Thoracic aorta (tissue), 2 donors: ENCODE measurements around the gene FREY1. TPM values are rescaled to one million over a fixed set of nuclear protein-coding genes. Genes with fewer than 3 reads are reported as not detected.

Experiments
- ATAC-seq: fragments of 150-250 bp; one replicate; pipeline ENCODE4 v1.8.0; 2017; ENCODE audit warnings: low read depth; ENCODE audit not compliant: insufficient number of reproducible peaks, low FRiP score
- DNase-seq: peaks from one replicate; pipeline ENCODE4 v3.0.0-alpha.2; 2020; ENCODE audit warnings: low spot score
- H3K27ac ChIP-seq, 2 donors: fragments of 200-600 bp; sonication (generic); 1 replicate in 1 of 2; 2 replicates in 1 of 2; pipeline ENCODE4 v1.5.1; 2016; ENCODE audit warnings: mild to moderate bottlenecking in 2 of 2, moderate library complexity in 2 of 2
- H3K27me3 ChIP-seq: fragments of 200-600 bp; sonication (generic); replicated peaks from 2 replicates; pipeline ENCODE4 v1.6.0; 2016; ENCODE audit warnings: mild to moderate bottlenecking; ENCODE audit not compliant: insufficient read depth
- H3K36me3 ChIP-seq: fragments of 200-600 bp; sonication (generic); one replicate; pipeline ENCODE4 v1.5.1; 2016
- H3K4me1 ChIP-seq, 2 donors: fragments of 200-600 bp; sonication (generic); 1 replicate in 1 of 2; 2 replicates in 1 of 2; pipeline versions ENCODE4 v1.5.1 to v1.6.0; 2016; ENCODE audit warnings: low read depth in 2 of 2, mild to moderate bottlenecking in 1 of 2; ENCODE audit not compliant: control insufficient read depth in 1 of 2
- H3K4me3 ChIP-seq: fragments of 200-600 bp; sonication (generic); 2 replicates; pipeline ENCODE4 v1.5.1; 2016; ENCODE audit warnings: mild to moderate bottlenecking
- H3K9me3 ChIP-seq: fragments of 200-600 bp; sonication (generic); 2 replicates; pipeline ENCODE4 v1.5.1; 2016
- total RNA-seq, 2 donors: library from RNA; depleted of rRNA; stranded (reverse); fragments of >200 nt; gene quantifications; one replicate each; pipeline versions ENCODE4 v1.1.0 to v1.2.3, GENCODE V29; 2016
- TF ChIP-seq, protein P1 (sequence below): fragments of 200-600 bp; sonication (generic); IDR thresholded peaks from one replicate; pipeline ENCODE4 v1.5.1; 2019; ENCODE audit warnings: antibody characterized with exemption

The FREY1 gene
- total RNA-seq, 2 donors from 2014 or later = 9.0 TPM; not detected in 1

- H3K27ac ChIP-seq = no peak overlapping the region
- DNase-seq = no peak
- H3K4me3 ChIP-seq = no peak overlapping the region
- TF ChIP-seq, protein P1, sequence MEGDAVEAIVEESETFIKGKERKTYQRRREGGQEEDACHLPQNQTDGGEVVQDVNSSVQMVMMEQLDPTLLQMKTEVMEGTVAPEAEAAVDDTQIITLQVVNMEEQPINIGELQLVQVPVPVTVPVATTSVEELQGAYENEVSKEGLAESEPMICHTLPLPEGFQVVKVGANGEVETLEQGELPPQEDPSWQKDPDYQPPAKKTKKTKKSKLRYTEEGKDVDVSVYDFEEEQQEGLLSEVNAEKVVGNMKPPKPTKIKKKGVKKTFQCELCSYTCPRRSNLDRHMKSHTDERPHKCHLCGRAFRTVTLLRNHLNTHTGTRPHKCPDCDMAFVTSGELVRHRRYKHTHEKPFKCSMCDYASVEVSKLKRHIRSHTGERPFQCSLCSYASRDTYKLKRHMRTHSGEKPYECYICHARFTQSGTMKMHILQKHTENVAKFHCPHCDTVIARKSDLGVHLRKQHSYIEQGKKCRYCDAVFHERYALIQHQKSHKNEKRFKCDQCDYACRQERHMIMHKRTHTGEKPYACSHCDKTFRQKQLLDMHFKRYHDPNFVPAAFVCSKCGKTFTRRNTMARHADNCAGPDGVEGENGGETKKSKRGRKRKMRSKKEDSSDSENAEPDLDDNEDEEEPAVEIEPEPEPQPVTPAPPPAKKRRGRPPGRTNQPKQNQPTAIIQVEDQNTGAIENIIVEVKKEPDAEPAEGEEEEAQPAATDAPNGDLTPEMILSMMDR = no peak
- ATAC-seq = no peak
- no peaks in the 10 kb centered on the region for H3K27me3 ChIP-seq
- no peaks in the 10 kb centered on the region for H3K36me3 ChIP-seq
- H3K9me3 ChIP-seq = no peaks in the 10 kb centered on the region
- H3K4me1 ChIP-seq = peaks cover 6 to 9% of the 10 kb centered on the region in 2 donors
Measured at GRCh38 chr11:45894555-45895247, 12.4 kb downstream of the FREY1 start.

- no peaks in the 10 kb centered on the region for H3K4me1 ChIP-seq
- no peak overlapping the region for H3K4me3 ChIP-seq
- H3K27me3 ChIP-seq = no peaks in the 10 kb centered on the region
- TF ChIP-seq, protein P1 = no peak
- H3K36me3 ChIP-seq = no peaks in the 10 kb centered on the region
- ATAC-seq (no peak), DNase-seq (no peak)
- H3K9me3 ChIP-seq = no peaks in the 10 kb centered on the region
- no peak overlapping the region for H3K27ac ChIP-seq
Measured at GRCh38 chr11:45892856-45893255, 14.2 kb downstream of the FREY1 start.

GRCh38 chr11:45890886-45891550 lies 16.1 kb downstream of the FREY1 start:
- no peaks in the 10 kb centered on the region for H3K36me3 ChIP-seq
- TF ChIP-seq, protein P1 = no peak
- DNase-seq = no peak
- peaks cover under 1 to 1% of the 10 kb centered on the region in 2 donors for H3K4me1 ChIP-seq
- H3K9me3 ChIP-seq = no peaks in the 10 kb centered on the region
- no peak overlapping the region for H3K4me3 ChIP-seq
- no peak overlapping the region for H3K27ac ChIP-seq
- no peak for ATAC-seq
- H3K27me3 ChIP-seq = no peaks in the 10 kb centered on the region

DNA sequence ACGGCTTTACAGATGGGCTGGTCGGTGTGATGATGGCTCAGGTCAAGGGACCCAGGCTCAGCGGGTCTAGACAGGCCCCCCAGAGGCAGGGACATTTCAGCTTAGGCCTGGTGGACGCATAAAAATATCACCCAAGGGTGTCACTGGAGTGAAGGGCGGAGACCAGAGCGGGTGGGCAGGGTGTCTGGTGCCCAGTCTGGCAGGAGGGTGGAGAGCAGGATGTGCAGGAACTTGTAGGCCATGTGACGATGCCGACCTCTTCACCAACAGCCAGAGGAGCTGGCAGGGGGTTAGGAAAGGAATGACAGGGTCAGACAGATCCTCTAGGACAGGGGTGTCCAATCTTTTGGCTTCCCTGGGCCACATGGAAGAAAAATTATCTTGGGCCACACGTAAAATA lies 17.1 kb downstream of the FREY1 start:
- Histone ChIP-seq H3K4me3 (no peak overlapping the region), H3K27ac (no peak overlapping the region), H3K36me3 (no peaks in the 10 kb centered on the region), H3K9me3 (no peaks in the 10 kb centered on the region), H3K4me1 (peaks cover 6% of the 10 kb centered on the region in 2 donors), H3K27me3 (no peaks in the 10 kb centered on the region)
- ATAC-seq (no peak), DNase-seq (no peak)
- TF ChIP-seq, protein P1 = no peak

GRCh38 chr11:45889555-45889954 lies 17.5 kb downstream of the FREY1 start:
- Histone ChIP-seq H3K4me1 (peaks cover 6% of the 10 kb centered on the region in 2 donors), H3K9me3 (no peaks in the 10 kb centered on the region), H3K27me3 (no peaks in the 10 kb centered on the region), H3K36me3 (no peaks in the 10 kb centered on the region), H3K4me3 (no peak overlapping the region), H3K27ac (no peak overlapping the region)
- DNase-seq (no peak), ATAC-seq (no peak)
- TF ChIP-seq, protein P1 = no peak
